ENCODE results near the gene FRMD1.

FRMD1 gene

DNA sequence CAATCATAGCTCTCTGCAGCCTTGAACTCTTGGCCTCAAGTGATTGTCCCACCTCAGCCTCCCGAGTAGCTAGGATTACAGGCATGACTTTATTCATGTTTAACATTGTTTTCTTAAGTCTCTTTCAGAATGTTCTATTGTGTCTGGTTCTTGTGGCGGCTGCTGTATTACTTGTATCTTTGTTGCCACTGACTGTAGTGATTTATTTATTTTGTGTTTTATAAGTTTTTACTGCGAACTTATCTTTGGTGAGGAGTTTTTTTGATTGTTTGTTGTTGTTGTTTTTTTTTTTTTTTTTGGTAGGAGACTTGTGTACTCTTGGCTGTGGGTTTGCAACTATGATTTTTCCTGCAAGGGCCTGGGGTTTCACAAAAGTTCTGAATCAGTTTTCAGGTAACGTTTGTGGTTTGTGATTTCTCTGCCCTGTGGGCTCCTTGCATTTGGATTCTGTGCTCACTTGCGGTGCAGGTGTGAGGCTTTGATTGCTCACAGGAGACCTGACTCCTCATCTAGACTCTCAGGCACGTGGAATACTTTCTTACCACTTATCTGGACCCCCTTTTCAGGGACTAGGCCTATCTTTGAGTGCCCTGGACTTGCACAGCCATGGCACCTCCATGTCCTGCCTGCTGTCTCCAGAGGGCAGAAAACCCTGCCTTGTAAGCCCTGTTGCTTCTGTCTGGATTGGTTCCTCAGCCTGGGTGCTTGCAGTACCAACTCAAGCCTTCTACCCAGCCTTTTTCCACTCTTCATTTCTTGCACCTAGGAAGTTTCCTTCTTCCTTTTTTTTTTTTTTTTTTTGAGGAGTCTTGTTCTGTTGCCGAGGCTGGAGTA, 56.3 kb downstream of the FRMD1 start:
- DNase-seq: no peak

DNA sequence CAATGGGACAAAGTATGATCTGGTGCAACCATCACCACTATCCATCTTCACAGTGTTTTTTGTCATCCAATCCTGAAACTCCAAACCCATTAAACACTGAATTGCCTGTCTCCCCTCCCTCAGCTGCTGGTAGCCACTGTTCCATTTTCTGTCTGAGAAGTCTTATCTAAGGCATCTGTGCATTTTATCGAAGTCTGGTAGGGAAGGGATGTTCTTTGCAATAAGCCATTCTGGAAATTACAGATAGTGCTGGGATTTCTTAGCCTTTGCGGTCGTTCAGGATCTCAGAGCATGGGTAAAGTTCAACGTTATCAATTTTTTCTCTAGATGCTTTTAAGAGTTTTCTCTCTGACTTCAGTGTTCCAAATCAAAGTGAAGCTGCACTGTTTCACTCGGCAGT, 57.4 kb downstream of the FRMD1 start:
- no peak for DNase-seq

DNA sequence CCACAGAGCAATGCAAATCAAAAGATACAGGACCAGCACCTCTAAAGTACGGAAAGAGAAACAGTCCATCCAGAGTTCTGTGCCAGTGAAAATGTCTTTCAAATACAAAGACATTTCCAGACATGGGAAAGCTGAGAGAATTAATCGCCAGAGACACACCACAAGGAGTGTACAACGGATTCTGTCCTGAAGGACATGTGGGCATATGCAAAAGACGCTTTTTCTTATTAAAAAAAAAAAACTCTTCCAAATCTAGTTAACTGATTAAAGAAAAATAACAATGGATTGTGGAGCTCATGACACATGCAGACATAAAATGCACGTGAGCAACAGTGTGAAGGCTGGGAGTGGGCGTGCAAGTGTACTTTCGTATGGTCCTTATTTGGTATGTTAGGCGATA, 58.8 kb downstream of the FRMD1 start:
- DNase-seq: no peak

DNA sequence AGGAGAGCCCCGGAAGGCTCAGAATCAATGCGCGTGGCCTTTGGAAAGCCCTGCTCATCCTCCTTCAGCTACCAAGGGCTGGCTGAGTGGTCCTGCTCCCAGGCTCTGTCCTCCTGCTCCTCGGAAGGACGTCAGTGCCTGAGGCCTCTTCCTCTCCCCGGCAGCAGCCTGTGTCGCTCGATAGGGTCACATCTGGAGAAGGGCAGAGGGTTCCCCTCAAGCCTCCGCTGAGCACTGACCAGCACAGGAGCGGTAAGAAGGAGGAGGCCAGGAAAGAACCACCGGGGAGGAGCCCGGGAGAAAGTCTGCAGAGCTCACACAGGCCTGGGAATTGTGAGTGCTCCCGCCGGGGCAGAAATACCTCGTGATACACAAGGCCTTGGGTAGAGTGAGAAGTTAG, 60.3 kb downstream of the FRMD1 start:
- DNase-seq: no peak

DNA sequence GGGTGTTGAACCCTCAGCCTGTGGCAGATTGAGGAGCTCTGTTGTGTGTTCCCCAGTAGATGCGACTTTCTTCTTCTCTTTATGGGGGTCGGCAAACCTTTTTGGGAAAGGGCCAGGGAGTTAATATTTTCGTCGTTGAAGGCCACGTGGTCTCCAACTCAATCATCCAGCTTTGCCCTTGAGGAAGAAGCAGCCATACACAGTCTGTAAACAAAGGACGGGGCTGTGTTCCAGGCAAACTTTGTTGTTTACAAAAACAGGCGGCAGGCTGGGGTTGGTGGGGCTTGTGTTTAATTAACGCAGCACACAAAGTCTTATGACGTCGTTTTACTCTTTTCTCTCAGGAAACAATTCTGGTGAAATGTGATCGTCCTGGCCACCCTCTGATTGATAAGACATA, 61.4 kb downstream of the FRMD1 start:
- DNase-seq: no peak

DNA sequence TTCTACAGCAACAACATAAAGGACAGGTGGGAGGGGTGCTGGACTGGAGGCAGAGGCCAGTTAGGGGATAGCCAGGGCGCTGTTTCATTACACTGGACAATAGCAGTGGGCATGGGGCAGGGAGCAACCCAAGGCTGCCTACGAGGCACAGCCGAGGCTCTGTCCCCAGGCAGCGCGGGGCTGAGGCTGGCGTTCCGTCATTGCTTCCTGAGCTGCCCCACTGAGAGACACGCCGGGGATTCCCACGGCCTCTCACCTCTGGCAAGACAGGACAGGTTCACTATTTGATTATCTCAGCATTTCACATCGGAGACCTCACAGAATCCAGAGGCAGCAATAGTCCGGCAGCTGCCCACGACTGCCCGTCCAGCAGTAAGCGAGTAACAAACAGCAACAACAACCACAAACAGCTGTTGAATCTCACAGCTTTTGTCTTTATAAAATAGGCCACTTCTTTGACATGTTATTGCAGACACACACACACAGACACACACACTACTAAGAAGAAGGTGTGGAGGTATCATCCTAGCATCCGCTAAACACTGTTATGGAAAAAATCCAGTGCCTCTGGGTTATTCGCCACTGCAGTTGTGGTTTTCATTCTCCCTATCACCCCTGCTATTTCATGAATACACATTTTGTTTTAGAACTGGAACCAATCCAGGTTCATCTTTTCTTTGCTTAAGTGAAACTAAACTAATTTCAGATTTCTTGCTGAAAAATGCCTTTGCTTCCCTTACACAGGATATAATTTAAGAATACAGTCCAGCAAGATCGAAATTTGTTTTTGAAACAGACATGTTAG, 62.1 kb downstream of the FRMD1 start:
- no peak for DNase-seq

DNA sequence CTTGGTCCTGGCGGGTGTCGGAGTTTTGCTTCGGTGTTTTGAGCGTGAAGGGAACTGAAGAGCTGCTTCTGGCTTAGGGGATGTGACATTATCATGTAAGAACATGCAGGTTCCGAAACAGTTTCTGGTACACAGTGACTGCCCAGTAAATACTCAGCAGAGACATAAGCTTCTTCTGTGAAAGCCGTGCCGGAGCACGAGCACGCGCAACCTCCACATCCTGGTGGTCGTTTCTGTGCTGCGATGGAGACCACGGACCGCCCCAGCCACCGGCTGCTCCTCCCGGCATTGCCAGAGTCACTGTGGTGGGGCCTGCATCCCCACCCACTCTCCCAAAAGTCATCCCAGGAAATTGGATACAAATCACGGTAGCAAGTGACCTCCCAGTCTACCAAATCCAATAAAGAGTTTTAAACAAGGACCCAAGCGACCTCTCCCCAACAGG, 62.8 kb downstream of the FRMD1 start:
- no peak for DNase-seq

DNA sequence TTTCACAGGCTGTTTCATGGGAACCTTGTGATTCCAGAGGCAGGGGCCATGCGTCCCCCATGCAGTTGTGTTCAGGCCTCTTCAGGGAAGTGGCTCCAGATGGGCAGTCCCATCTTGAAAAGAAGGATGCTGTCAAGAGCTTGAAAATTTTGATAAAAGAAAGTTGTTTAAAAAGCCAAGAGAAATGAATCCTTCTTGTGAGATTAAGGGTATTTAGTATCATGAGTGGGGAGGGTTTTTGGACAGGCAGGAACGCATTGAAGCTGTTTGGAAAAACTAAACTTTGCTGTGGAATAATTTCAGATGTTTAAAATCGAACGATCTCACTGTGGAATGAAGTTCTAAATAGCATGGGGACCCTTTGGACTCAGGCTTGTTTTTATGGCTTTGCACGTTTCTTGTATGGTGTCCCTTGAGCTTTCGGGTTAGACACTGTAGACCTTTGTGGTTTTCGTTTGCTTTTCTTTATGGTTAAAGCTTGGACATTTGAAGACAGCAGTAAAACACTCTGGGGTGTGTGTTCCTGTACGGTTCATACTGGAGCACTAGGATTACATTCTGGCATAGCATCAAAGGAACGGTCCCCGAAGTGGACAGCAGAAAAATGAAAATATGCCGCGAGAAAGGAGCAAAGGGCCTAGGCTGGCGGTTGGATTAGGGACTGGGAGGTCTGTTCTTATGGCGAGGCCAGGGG, 63.4 kb downstream of the FRMD1 start:
- DNase-seq: no peak

DNA sequence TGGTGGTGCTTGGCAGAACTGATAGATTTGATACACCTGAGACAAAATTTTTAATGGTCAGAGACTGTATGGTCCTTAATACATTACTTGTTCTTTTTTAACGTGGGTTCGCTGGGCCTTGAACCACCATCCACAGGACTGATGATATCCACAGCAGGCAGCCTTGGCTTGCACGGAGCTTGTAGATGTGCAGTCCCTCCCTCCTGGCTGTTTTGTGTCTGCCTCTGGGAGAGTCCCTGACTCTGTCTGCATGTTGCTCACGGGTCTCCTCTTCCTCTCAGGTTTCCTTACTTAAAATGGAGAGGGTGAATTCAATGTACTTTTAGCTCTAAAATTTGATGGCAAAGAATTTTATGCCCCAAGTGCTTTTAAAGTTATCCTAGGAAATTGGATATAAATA, 64.0 kb downstream of the FRMD1 start:
- no peak for DNase-seq

DNA sequence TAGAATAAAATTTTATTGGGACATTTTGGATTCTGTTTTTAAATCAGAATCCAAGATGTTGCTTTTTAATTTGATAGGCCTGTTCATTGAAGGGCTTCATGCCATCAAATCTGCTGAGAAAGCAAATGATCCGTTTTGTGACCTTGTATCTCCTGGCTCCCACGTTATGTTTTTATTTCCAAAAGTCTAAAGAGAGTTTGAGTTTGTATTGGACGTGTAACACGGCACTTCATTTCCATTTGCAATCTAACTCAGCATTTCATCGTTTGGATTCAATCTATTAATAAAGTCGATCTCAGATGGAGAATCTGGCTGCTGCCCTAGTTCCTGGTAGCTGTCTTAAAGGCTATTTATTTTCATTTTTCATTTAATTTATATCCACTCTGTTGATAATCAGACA, 64.6 kb downstream of the FRMD1 start:
- DNase-seq: no peak

DNA sequence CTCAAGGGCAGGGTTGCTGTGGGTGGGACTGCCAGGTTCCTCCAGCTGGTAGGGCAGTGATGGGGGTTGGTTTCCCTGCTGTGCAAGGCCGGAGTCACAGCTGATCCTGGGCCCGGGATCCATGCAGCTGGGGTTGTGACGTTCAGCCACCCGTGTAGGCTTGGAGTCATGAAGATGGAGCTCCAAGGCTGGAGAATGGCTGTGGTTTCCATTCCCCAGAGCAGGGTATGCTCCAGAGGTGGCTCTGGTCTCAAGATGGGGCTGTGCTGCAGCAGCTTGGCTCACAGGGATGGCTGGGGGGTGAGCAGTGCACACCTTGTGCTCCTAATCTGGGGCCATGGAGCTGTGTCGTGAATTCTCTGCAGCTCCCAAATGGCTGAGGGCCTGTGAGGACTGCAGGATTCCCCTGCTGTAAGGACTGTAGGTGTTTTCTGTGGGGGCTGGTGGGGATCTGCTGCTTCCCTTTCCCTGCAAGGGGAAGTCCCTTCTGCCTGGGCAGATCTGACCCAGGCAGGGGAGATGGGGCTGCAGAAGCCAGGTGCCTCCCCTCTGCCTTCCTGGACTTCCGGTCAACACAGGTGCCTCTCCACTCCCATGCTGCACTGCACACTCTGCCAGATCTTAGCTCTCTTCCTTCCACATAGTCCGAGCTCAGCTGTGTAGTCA, 65.6 kb downstream of the FRMD1 start:
- DNase-seq: no peak

DNA sequence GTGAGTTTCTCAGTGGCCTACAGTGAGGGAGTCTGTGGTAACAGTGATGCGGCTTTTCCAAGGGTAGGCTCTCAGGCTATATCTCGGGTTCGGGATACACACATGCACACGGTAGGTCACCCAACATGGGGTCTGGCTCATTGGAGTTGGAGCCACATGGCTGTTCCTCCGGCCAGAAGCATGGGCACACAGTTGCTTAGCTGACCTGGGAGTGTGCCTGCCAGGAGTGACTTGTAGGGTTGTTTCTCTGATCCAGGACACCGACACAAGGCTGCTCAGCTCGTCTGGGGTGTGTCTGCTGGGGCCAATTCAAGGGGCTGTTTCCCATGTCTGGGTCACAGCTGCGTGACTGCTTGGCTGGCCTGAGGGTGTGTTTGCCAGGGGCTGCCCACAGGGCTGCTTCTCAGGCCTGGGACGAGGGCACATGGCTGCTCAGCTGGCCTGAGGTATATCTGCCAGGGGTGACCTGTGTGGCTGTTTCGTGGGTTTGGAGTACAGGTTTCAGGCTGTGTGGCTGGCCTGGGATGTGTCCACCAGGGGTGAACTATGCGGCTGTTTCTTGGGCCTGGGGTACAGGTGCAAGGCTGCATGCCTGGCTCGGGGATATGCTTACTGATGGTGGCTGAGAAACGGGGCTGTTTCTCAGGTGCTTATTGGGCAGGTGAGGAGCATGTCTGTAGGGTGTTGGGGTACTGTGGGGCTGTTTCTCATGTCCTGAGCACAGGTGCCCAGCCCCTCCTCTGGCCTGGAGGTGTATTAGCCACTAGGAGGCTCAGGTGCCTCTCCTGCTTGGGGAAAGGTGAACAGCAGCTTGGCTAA, 66.4 kb downstream of the FRMD1 start:
- DNase-seq: no peak

DNA sequence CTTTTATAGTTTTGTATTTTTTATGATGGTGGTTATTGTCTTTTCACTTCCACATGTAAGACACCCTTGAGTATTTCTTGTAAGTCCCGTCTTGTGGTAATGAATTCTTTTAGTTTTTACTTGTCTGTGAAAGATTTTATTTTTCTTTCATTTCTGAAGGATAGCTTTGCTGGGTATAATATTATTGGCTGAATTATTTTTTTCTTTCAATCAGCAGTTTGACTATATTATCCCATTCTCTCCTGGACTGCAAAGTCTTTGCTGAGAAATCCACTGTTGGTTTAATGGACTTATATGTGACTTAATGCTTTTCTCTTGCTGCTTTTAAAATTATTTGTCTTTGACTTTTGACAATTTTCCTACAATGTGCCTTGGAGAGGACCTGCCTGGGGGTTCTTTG, 67.7 kb downstream of the FRMD1 start:
- no peak for DNase-seq

DNA sequence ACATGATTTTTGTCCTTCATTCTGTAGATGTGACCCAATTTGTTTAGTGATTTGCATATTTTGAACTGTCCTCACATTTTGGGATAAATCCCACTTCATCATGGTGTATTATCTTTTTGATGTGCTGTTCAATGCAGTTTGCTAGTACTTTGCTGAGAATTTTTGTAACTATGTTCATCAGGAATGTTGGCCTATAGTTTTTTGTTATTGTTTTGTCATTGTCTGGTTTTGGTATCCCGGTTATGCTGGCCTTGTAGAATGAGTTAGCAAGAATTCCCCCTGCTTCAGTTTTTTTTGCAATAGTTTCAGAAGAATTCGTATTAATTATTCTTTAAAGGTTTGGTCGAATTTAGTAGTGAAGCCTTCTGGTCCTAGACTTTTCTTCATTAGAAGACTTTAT, 69.7 kb downstream of the FRMD1 start:
- no peak for DNase-seq

DNA sequence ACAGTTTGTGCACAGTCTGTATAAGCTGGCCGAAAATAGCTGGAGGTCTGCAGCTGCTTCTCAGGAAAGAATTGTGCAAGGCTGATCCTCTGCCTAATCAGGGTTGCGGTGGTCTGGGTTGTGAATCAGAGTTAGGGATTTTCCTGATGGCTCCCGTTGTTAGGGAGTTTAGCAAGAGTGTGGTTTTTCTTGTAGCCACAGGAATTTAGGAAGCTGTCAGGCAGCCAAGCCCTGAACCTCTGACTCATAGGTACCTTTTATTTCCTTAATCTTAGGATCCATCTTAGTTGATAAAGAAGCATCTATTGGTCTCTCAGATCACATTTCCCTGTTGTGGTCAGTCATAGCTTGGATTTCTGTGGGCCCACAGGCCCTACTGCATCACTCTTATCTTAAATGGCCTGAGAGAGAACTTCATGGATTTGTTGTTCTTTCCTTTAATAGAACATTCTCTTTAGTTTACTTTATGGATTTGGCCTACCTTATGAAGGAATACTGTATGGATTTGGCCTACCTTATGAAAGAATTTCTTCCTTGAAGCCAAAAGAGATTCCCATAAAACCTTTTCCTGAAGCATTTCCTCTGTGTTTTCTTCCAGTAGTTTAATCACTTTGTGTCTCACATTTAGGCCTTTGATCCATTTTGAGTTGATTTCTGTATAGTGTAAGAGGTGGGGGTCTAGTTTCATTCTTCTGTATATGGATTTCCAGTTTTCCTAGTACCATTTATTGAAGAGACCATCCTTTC, 71.2 kb downstream of the FRMD1 start:
- DNase-seq: no peak

DNA sequence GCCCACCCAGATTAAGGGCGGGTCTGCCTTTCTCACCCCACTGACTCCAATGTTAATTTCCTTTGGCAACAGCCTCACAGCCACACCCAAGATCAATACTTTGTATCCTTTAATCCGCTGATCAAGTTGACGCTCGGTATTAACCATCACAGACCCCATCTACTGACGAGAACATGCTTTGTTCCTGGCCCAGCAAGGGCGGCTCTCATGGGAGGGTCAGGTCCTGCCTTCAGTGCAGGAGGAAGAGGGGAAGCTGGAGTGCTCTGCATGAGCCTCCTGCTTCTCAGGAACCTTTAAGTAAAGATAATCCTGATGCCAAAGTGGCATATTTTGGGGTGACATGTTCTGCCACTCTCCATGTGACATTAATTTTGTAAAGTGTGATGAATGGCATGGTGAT, 73.2 kb downstream of the FRMD1 start:
- no peak for DNase-seq

DNA sequence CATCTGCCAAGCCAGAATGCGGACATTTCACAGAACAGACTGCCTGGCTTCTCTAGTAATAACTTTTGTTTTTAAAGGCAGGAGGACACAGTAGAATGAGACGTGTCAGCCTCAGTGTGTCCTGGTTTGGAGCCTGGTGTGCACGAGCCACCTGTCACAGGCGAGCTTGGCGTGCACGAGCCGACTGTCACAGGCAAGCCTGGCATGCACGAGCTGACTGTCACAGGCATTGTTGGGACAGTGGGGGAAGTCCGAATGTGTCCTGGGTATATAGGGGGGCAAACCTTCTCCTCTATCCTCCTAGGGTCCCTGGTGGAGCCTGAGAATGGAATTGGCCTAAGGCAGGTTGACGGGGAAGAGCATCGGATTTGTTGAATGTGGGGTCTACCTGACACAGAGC, 74.1 kb downstream of the FRMD1 start:
- no peak for DNase-seq

DNA sequence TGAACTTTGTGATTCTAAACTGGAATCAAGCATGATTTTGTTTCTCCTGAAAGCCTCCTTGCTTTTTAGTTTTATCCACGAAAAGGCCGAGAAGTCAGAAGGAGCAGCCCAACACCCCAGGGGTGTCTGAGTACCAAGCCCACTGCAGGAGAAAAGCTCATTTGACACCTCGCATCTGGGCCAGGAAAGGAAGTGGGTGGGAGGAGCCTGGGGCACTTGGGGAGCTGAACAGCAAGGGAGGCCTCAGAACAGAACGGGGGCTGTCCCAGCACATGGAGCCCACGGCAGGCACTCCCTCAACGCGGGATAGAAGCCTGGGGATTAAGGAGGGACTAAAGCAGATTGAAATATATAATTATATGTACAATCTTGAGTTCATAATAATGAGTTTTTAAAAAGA, 75.0 kb downstream of the FRMD1 start:
- no peak for DNase-seq

Measured in stimulated activated CD4-positive, alpha-beta T cell treated with anti-CD3 and anti-CD28 coated beads, Interleukin-2, amount 100 ng/mL, for 48 hours (primary cell).